SK-N-MC (cell line): ENCODE results near the gene CSF2RB.

Source experiments
- EZH2 ChIP-seq: fragments of 200-600 bp; sonication (generic); IDR thresholded peaks from one replicate; pipeline ENCODE4 v1.6.1; 2017; ENCODE audit warnings: antibody characterized with exemption
- FOXP2 ChIP-seq: optimal IDR thresholded peaks from 2 replicates; pipeline ENCODE3; 2011; ENCODE audit warnings: mild to moderate bottlenecking, moderate library complexity; ENCODE audit not compliant: insufficient read depth; ENCODE audit errors: extremely low read length, control extremely low read depth

- TF ChIP-seq EZH2 (no peak), FOXP2 (no peak)
Measured at GRCh38 chr22:36879775-36880174, 33.7 kb upstream of the CSF2RB start.
